Mesendoderm (in vitro differentiated cells): ENCODE data around the gene USPL1.

Source experiments
- DNase-seq: peaks from one replicate; pipeline ENCODE4 v3.0.0; 2013
- H2AK5ac ChIP-seq: 2 replicates; pipeline ENCODE4 v1.6.1; 2013; ENCODE audit warnings: low read length, inconsistent platforms
- H2BK120ac ChIP-seq: 2 replicates; pipeline ENCODE4 v1.6.1; 2013; ENCODE audit warnings: low read depth, mild to moderate bottlenecking, low read length, moderate library complexity, mixed read lengths
- H2BK15ac ChIP-seq: replicated peaks from 2 replicates; pipeline ENCODE4 v1.6.1; 2013; ENCODE audit warnings: low read depth, mild to moderate bottlenecking, moderate library complexity
- H2BK5ac ChIP-seq: 2 replicates; pipeline ENCODE4 v1.6.1; 2013; ENCODE audit warnings: low read length, inconsistent platforms
- H3K18ac ChIP-seq: 2 replicates; pipeline ENCODE4 v1.6.1; 2013; ENCODE audit warnings: mild to moderate bottlenecking, low read length, mixed read lengths
- H3K23ac ChIP-seq: one replicate; pipeline ENCODE4 v1.6.1; 2013; ENCODE audit warnings: low read length
- H3K27ac ChIP-seq: 2 replicates; pipeline ENCODE4 v1.5.1; 2013; ENCODE audit warnings: low read depth, mild to moderate bottlenecking, inconsistent platforms, low read length, moderate library complexity
- H3K27me3 ChIP-seq: 2 replicates; pipeline ENCODE4 v1.6.1; 2013; ENCODE audit warnings: low read length, control low read depth, mild to moderate bottlenecking, inconsistent platforms; ENCODE audit not compliant: insufficient read depth, poor library complexity
- H3K36me3 ChIP-seq: 2 replicates; pipeline ENCODE4 v1.6.1; 2013; ENCODE audit warnings: low read length, inconsistent platforms; ENCODE audit not compliant: control insufficient read depth, insufficient read depth
- H3K4ac ChIP-seq: one replicate; pipeline ENCODE4 v1.6.1; 2013; ENCODE audit warnings: low read depth, mild to moderate bottlenecking, low read length, moderate library complexity
- H3K4me1 ChIP-seq: 2 replicates; pipeline ENCODE4 v1.6.1; 2013; ENCODE audit warnings: low read depth, low read length, inconsistent platforms; ENCODE audit not compliant: control insufficient read depth
- H3K4me2 ChIP-seq: 2 replicates; pipeline ENCODE4 v1.6.1; 2013; ENCODE audit warnings: low read length
- H3K4me3 ChIP-seq: 2 replicates; pipeline ENCODE4 v1.5.1; 2013; ENCODE audit warnings: mild to moderate bottlenecking, low read length
- H3K56ac ChIP-seq: one replicate; pipeline ENCODE4 v1.6.1; 2013; ENCODE audit warnings: low read length
- H3K79me1 ChIP-seq: 2 replicates; pipeline ENCODE4 v1.6.1; 2013; ENCODE audit warnings: low read length, inconsistent platforms
- H3K79me2 ChIP-seq: 2 replicates; pipeline ENCODE4 v1.6.1; 2013; ENCODE audit warnings: mild to moderate bottlenecking, low read length; ENCODE audit not compliant: control insufficient read depth, insufficient read depth
- H3K9ac ChIP-seq: 2 replicates; pipeline ENCODE4 v1.6.1; 2013; ENCODE audit warnings: low read length, inconsistent platforms
- H4K5ac ChIP-seq: one replicate; pipeline ENCODE4 v1.6.1; 2013; ENCODE audit warnings: low read length
- H4K8ac ChIP-seq: one replicate; pipeline ENCODE4 v1.6.1; 2013; ENCODE audit warnings: low read depth, mild to moderate bottlenecking, control low read depth, low read length, moderate library complexity
- WGBS: extraction: QIAGEN DNeasy Blood & Tissue Kit; methylation state at CpG from one replicate; pipeline ENCODE4 v1.1.7; 2013; ENCODE audit warnings: low lambda C conversion rate, missing lambda C conversion rate; ENCODE audit not compliant: insufficient coverage; ENCODE audit errors: extremely low coverage; 5-methylcytosine and 5-hydroxymethylcytosine counted together

The USPL1 gene

DNA sequence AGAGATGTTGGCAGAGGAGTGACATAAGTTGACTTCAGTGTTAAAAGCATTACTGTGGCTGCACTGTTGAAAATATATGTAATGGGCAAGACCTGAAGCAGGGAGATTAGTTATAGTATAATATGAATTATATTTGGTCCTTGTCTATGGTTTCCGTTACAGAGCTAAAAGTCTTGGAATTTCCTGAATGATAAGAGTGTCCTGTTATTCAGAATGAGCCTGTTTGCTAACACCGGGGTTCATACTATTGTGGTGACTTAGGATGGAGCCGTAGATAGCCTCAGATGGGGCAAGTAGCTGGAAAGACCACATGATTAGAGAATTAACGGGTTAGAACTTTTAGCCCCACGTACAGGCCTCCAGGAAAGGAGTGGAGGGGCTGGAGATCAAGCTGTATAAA lies 5.7 kb downstream of the USPL1 start:
- H3K36me3 ChIP-seq: no peaks in the 10 kb centered on the region
- H3K79me2 ChIP-seq: peaks cover 30% of the 10 kb centered on the region
- H2BK120ac ChIP-seq: no peak overlapping the region
- peaks cover 4% of the 10 kb centered on the region for H3K4me1 ChIP-seq
- no CpG with 5 or more reads among the region's 5 CpGs for WGBS
- no peak overlapping the region for H4K8ac ChIP-seq
- no peak overlapping the region for H3K56ac ChIP-seq
- H3K23ac ChIP-seq: no peak overlapping the region
- no peak overlapping the region for H3K4me3 ChIP-seq
- no peak overlapping the region for H4K5ac ChIP-seq
- peaks cover 12% of the 10 kb centered on the region for H3K79me1 ChIP-seq
- no peak overlapping the region for H3K4me2 ChIP-seq
- no peak overlapping the region for H3K18ac ChIP-seq
- no peak overlapping the region for H3K4ac ChIP-seq
- no peaks in the 10 kb centered on the region for H3K27me3 ChIP-seq
- H2BK5ac ChIP-seq: no peak overlapping the region
- no peak overlapping the region for H2AK5ac ChIP-seq
- no peak overlapping the region for H3K9ac ChIP-seq
- no peak overlapping the region for H3K27ac ChIP-seq
- DNase-seq: no peak
- H2BK15ac ChIP-seq: no peak overlapping the region

DNA sequence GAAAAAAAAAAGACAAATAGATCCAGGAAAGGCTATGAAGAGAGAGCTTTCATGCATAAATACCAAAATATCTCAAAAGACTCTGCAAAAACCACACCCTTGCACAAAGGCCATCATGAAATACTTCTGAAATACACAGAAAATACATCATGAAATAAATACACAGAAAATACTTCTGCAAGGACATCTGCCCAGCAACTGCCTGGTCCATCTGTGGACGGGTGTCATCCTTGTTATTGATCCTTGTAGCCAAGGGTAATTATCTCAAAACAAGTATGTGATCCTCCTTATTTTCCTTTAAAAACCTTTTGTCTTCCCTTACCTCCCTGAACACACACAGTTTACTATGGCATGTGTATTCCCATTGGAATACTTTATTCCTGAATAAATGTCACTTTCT lies 6.9 kb downstream of the USPL1 start:
- no peak overlapping the region for H4K8ac ChIP-seq
- no peak overlapping the region for H2AK5ac ChIP-seq
- no peak overlapping the region for H3K4me2 ChIP-seq
- no peaks in the 10 kb centered on the region for H3K4me1 ChIP-seq
- H3K79me2 ChIP-seq: peaks cover 22% of the 10 kb centered on the region
- no peaks in the 10 kb centered on the region for H3K27me3 ChIP-seq
- H3K4ac ChIP-seq: no peak overlapping the region
- peaks cover 12% of the 10 kb centered on the region for H3K79me1 ChIP-seq
- no peak overlapping the region for H3K4me3 ChIP-seq
- no peak overlapping the region for H3K56ac ChIP-seq
- no peak overlapping the region for H3K27ac ChIP-seq
- H3K23ac ChIP-seq: no peak overlapping the region
- no peak overlapping the region for H3K9ac ChIP-seq
- H2BK5ac ChIP-seq: no peak overlapping the region
- H2BK15ac ChIP-seq: no peak overlapping the region
- H2BK120ac ChIP-seq: no peak overlapping the region
- WGBS: no CpG with 5 or more reads among the region's 1 CpG
- H3K36me3 ChIP-seq: peaks cover 2% of the 10 kb centered on the region
- DNase-seq: no peak
- no peak overlapping the region for H3K18ac ChIP-seq
- no peak overlapping the region for H4K5ac ChIP-seq

DNA sequence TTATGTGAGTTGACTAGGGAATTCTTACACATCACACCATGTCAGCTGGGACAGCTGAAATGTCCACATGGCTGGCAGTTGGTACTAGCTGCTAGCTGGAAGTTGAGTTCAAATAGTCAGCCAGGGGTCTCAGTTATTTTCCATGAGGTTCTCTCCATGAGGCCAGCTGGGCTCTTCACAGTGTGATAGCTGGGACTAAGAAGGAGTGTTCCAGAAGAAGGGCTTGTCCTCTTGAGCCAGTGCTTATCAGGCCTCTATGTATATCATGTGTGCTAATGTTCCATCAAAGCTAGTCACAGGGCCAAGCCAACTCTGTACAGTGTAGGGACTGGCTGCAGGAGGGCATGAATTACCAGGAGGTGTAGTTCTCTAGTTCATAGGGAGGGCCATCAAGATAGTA lies 11.8 kb downstream of the USPL1 start:
- H3K27ac ChIP-seq: no peak overlapping the region
- H3K36me3 ChIP-seq: peaks cover 6% of the 10 kb centered on the region
- no peak overlapping the region for H4K5ac ChIP-seq
- H3K18ac ChIP-seq: no peak overlapping the region
- H3K27me3 ChIP-seq: no peaks in the 10 kb centered on the region
- no peak overlapping the region for H3K56ac ChIP-seq
- H2AK5ac ChIP-seq: no peak overlapping the region
- no peaks in the 10 kb centered on the region for H3K4me1 ChIP-seq
- H2BK120ac ChIP-seq: no peak overlapping the region
- H2BK15ac ChIP-seq: no peak overlapping the region
- no peak overlapping the region for H3K4me3 ChIP-seq
- no peak overlapping the region for H3K23ac ChIP-seq
- no peak overlapping the region for H3K9ac ChIP-seq
- DNase-seq: no peak
- H3K4ac ChIP-seq: no peak overlapping the region
- no peak overlapping the region for H3K4me2 ChIP-seq
- no peak overlapping the region for H4K8ac ChIP-seq
- peaks cover 14% of the 10 kb centered on the region for H3K79me2 ChIP-seq
- peaks cover 8% of the 10 kb centered on the region for H3K79me1 ChIP-seq
- no peak overlapping the region for H2BK5ac ChIP-seq

- H2BK5ac ChIP-seq: no peak overlapping the region
- H3K36me3 ChIP-seq: peaks cover 6% of the 10 kb centered on the region
- H3K79me1 ChIP-seq: peaks cover 14% of the 10 kb centered on the region
- no peak overlapping the region for H3K18ac ChIP-seq
- H3K79me2 ChIP-seq: peaks cover 25% of the 10 kb centered on the region
- H3K56ac ChIP-seq: no peak overlapping the region
- no peak overlapping the region for H3K27ac ChIP-seq
- no peak overlapping the region for H3K23ac ChIP-seq
- no peak overlapping the region for H3K9ac ChIP-seq
- H2AK5ac ChIP-seq: no peak overlapping the region
- no peak overlapping the region for H3K4me2 ChIP-seq
- no CpG with 5 or more reads among the region's 4 CpGs for WGBS
- no peak overlapping the region for H3K4ac ChIP-seq
- no peak overlapping the region for H2BK120ac ChIP-seq
- no peak overlapping the region for H3K4me3 ChIP-seq
- H3K27me3 ChIP-seq: no peaks in the 10 kb centered on the region
- no peak overlapping the region for H4K5ac ChIP-seq
- DNase-seq: no peak
- no peak overlapping the region for H4K8ac ChIP-seq
- H2BK15ac ChIP-seq: no peak overlapping the region
- H3K4me1 ChIP-seq: no peaks in the 10 kb centered on the region
Measured at GRCh38 chr13:30633861-30634260, 16.1 kb downstream of the USPL1 start.

DNA sequence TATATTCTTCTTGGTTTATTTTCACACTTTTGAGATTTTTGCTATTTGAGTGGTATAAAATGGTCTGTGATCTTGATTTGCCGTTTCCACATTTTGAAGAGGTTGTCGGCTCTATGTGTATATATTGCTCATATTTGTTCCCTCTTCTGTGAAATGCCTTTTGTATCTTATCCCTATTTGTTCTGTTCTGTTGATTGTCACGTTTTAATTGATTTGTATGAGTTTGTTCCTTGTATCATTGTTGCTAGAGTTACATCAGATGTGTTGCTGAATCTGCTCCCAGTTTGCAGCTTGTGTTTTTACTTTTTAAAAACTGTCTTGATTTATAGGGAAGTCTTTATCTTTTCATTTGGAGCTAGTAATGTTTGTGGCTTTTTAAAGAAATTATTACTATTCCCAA lies 17.1 kb downstream of the USPL1 start:
- no peaks in the 10 kb centered on the region for H3K4me1 ChIP-seq
- no peak overlapping the region for H3K27ac ChIP-seq
- no peak overlapping the region for H3K23ac ChIP-seq
- H3K27me3 ChIP-seq: no peaks in the 10 kb centered on the region
- H3K18ac ChIP-seq: no peak overlapping the region
- no peak overlapping the region for H3K4ac ChIP-seq
- H3K9ac ChIP-seq: no peak overlapping the region
- H3K36me3 ChIP-seq: peaks cover 4% of the 10 kb centered on the region
- H2BK120ac ChIP-seq: no peak overlapping the region
- no peak overlapping the region for H4K8ac ChIP-seq
- no peak for DNase-seq
- no peak overlapping the region for H3K4me2 ChIP-seq
- H3K79me2 ChIP-seq: peaks cover 22% of the 10 kb centered on the region
- WGBS: no CpG with 5 or more reads among the region's 3 CpGs
- no peak overlapping the region for H3K56ac ChIP-seq
- H2AK5ac ChIP-seq: no peak overlapping the region
- no peak overlapping the region for H2BK15ac ChIP-seq
- H4K5ac ChIP-seq: no peak overlapping the region
- H3K4me3 ChIP-seq: no peak overlapping the region
- H2BK5ac ChIP-seq: no peak overlapping the region
- H3K79me1 ChIP-seq: peaks cover 11% of the 10 kb centered on the region

- Histone ChIP-seq H2AK5ac (no peak overlapping the region), H2BK5ac (no peak overlapping the region), H2BK15ac (no peak overlapping the region), H3K79me1 (peaks cover 10% of the 10 kb centered on the region), H4K5ac (no peak overlapping the region), H3K56ac (no peak overlapping the region), H3K79me2 (peaks cover 14% of the 10 kb centered on the region), H3K27ac (no peak overlapping the region), H3K9ac (no peak overlapping the region), H3K27me3 (no peaks in the 10 kb centered on the region), H2BK120ac (no peak overlapping the region), H3K23ac (no peak overlapping the region), H3K36me3 (peaks cover 2% of the 10 kb centered on the region), H4K8ac (no peak overlapping the region), H3K4me2 (no peak overlapping the region), H3K18ac (no peak overlapping the region), H3K4ac (no peak overlapping the region), H3K4me1 (no peaks in the 10 kb centered on the region), H3K4me3 (no peak overlapping the region)
- no CpG with 5 or more reads among the region's 4 CpGs for WGBS
- no peak for DNase-seq
Measured at GRCh38 chr13:30638301-30638700, 20.6 kb downstream of the USPL1 start.
